ENCODE measurements around the gene SDHC.

The SDHC gene

DNA sequence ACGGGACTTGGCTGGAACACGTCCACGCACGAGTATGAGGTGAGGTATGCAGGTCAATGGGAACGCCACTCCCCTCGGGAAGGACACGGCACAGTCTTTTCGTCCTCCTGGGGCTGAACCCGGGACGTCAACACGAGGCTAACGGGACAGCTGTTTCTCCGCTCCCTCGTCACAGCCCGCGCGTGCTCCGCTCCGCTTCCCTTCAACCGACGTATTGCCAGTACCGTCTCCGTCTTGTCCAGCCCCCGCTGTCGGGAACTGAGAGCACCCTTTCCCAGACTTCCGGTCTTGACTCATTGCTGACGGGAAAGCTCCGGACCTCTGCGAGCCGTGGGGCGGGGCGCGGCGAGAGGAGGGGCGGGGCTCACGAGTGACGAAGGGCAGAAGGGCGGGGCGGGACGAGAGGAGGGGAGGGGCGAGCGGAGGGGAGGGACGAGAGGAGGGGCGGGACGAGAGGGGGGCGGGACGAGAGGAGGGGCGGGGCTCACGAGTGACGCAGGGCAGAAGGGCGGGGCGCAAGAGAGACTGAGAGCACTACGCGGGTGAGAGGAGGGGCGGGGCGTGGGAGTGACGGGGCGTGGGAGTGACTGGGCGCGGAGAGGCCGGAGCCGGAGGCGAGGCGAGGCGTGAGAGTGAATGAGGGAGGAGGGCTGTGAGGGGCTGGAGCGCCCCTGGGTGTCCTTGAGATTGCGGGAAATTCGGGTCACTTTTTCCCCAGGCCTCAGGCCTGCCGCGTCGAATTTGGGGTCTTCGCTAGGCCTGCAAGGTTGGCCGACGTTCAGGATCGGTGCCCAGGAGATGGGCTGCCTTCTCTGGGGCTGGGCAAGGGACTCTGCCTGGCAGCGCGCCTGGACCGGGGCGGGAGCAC lies 75.7 kb downstream of the SDHC start:
- TF ChIP-seq FOXP2 (optimal IDR thresholded peaks at IDR 0.05; ENCODE audit: borderline replicate concordance, extremely low read depth, extremely low read length, insufficient read depth) (peak; percentile 93), SIN3A (IDR thresholded peaks at IDR 0.05; ENCODE audit: borderline replicate concordance, insufficient read depth, low read length) (peak; percentile 41; the same call in 1 of the 2 replicates), POLR2AphosphoS5 (IDR thresholded peaks at IDR 0.05; ENCODE audit: low read depth, low read length) (peak; percentile 83), TAF1 (IDR thresholded peaks at IDR 0.05; ENCODE audit: borderline replicate concordance, insufficient read depth, low read length) (peak; percentile 50; the same call in 1 of the 2 replicates)
- TF ChIP-seq, protein P1, sequence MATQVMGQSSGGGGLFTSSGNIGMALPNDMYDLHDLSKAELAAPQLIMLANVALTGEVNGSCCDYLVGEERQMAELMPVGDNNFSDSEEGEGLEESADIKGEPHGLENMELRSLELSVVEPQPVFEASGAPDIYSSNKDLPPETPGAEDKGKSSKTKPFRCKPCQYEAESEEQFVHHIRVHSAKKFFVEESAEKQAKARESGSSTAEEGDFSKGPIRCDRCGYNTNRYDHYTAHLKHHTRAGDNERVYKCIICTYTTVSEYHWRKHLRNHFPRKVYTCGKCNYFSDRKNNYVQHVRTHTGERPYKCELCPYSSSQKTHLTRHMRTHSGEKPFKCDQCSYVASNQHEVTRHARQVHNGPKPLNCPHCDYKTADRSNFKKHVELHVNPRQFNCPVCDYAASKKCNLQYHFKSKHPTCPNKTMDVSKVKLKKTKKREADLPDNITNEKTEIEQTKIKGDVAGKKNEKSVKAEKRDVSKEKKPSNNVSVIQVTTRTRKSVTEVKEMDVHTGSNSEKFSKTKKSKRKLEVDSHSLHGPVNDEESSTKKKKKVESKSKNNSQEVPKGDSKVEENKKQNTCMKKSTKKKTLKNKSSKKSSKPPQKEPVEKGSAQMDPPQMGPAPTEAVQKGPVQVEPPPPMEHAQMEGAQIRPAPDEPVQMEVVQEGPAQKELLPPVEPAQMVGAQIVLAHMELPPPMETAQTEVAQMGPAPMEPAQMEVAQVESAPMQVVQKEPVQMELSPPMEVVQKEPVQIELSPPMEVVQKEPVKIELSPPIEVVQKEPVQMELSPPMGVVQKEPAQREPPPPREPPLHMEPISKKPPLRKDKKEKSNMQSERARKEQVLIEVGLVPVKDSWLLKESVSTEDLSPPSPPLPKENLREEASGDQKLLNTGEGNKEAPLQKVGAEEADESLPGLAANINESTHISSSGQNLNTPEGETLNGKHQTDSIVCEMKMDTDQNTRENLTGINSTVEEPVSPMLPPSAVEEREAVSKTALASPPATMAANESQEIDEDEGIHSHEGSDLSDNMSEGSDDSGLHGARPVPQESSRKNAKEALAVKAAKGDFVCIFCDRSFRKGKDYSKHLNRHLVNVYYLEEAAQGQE (IDR thresholded peaks at IDR 0.05; ENCODE audit: insufficient read depth in 1 of 2, low read depth in 2 of 2, low read length in 2 of 2): no peak

DNA sequence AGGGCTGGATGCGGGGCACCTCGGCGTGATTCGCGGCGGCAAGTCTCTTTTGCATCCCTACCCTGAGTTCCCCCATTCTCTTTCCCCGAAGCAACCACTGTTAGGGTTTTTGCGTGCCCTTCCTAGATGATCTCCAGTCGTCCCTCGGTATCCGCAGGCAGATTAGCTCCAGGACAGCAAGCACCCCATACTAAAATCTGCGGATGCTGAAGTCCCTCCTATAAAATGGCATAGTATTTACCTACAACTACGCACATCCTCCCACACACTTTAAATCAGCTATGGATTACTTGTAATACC lies 76.3 kb downstream of the SDHC start:
- TF ChIP-seq TAF1 (IDR thresholded peaks at IDR 0.05; ENCODE audit: borderline replicate concordance, insufficient read depth, low read length) (no peak), POLR2AphosphoS5 (IDR thresholded peaks at IDR 0.05; ENCODE audit: low read depth, low read length) (no peak), FOXP2 (optimal IDR thresholded peaks at IDR 0.05; ENCODE audit: borderline replicate concordance, extremely low read depth, extremely low read length, insufficient read depth) (no peak), SIN3A (IDR thresholded peaks at IDR 0.05; ENCODE audit: borderline replicate concordance, insufficient read depth, low read length) (no peak)
- TF ChIP-seq, protein P1 (IDR thresholded peaks at IDR 0.05; ENCODE audit: insufficient read depth in 1 of 2, low read depth in 2 of 2, low read length in 2 of 2): no peak

DNA sequence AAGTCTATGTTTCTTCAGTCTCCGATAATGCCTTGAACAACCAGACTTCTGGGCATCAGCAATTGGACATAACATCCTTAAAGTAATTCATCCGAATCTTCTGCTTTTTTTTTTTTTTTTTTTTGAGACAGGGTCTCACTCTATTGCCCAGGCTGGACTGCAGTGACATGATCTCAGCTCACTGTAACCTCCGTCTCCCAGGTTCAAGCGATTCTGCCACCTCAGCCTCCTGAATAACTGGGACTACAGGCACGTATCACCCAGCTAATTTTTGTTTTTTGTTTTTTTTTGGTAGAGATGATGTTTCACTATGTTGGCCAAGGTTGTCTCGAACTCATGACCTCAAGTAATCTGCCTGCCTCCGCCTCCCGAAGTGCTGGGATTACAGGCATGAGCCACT lies 77.4 kb downstream of the SDHC start:
- TF ChIP-seq POLR2AphosphoS5 (IDR thresholded peaks at IDR 0.05; ENCODE audit: low read depth, low read length): no peak
- TF ChIP-seq FOXP2 (optimal IDR thresholded peaks at IDR 0.05; ENCODE audit: borderline replicate concordance, extremely low read depth, extremely low read length, insufficient read depth): no peak
- TF ChIP-seq SIN3A (IDR thresholded peaks at IDR 0.05; ENCODE audit: borderline replicate concordance, insufficient read depth, low read length): no peak
- TF ChIP-seq, protein P1 (IDR thresholded peaks at IDR 0.05; ENCODE audit: insufficient read depth in 1 of 2, low read depth in 2 of 2, low read length in 2 of 2): no peak
- TF ChIP-seq TAF1 (IDR thresholded peaks at IDR 0.05; ENCODE audit: borderline replicate concordance, insufficient read depth, low read length): no peak

DNA sequence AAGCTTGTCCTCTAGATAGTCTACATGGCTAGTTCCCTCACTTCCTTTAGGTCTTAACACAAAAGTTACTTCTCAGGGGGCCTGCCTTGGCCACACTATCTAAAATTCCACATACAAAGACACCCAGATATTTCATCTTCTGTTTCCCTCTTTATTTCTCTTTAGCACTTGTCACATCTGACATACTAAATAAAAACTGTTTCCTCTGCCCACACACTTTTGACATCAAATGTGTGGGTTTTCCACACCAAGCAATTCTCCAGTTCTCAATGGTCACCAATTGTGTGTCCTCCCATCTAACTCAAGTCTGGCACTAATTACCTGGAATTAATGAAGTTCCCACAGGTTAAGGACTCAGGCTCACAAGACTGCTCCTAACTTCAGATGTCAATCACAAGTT lies 79.0 kb downstream of the SDHC start:
- TF ChIP-seq, protein P1 (IDR thresholded peaks at IDR 0.05; ENCODE audit: insufficient read depth in 1 of 2, low read depth in 2 of 2, low read length in 2 of 2): no peak
- TF ChIP-seq FOXP2 (optimal IDR thresholded peaks at IDR 0.05; ENCODE audit: borderline replicate concordance, extremely low read depth, extremely low read length, insufficient read depth) (no peak), SIN3A (IDR thresholded peaks at IDR 0.05; ENCODE audit: borderline replicate concordance, insufficient read depth, low read length) (no peak), POLR2AphosphoS5 (IDR thresholded peaks at IDR 0.05; ENCODE audit: low read depth, low read length) (no peak), TAF1 (IDR thresholded peaks at IDR 0.05; ENCODE audit: borderline replicate concordance, insufficient read depth, low read length) (no peak)

All from PFSK-1 (cell line).